Breast epithelium (tissue), 3 donors: ENCODE results near the gene DISP3.

Experiments used
- CTCF ChIP-seq, 3 donors: fragments of 450-650 bp; IDR thresholded peaks; one replicate each; pipeline ENCODE4 v1.5.1; 2016 to 2017; ENCODE audit warnings: antibody characterized with exemption in 3 of 3, mild to moderate bottlenecking in 3 of 3, moderate library complexity in 3 of 3
- POLR2A ChIP-seq: fragments of 450-650 bp; IDR thresholded peaks from one replicate; pipeline ENCODE4 v1.6.1; 2016; ENCODE audit warnings: antibody characterized with exemption, mild to moderate bottlenecking, moderate library complexity
- POLR2AphosphoS5 ChIP-seq, 3 donors: sonication (generic); formaldehyde crosslinking; IDR thresholded peaks; one replicate each; pipeline ENCODE4 v1.6.1; 2017; ENCODE audit warnings: antibody characterized with exemption in 3 of 3

DNA sequence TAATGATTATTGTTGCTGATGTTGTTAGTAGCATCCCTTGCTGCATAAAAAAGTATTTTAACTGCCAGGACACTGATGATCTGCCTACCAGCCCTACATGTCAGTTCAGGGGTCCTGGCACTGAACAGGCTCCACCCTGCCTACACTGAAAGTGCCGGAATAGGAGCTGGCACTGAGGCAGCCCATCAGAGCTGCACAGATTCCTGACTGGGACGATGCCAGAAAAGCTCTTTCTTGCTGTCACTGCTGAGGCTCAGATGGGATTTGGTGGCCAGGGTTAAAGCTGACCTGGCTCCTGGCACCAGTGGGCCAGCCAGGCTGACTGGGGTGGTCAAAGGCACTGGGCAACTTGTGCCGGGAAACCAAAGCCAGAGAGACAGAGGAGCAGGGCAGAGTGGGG lies 6.2 kb upstream of the DISP3 start:
- no peak for TF ChIP-seq POLR2A
- no peak for TF ChIP-seq CTCF (IDR thresholded peaks at IDR 0.05)
- TF ChIP-seq POLR2AphosphoS5 (IDR thresholded peaks at IDR 0.05): no peak
